ENCODE results near the gene ARID4B. TPM values are rescaled to one million over a fixed set of nuclear protein-coding genes. Genes with fewer than 3 reads are reported as not detected.

ARID4B gene
- total and polyA plus RNA-seq, 11 donors: 12.4 to 20.4 (median 15.3) TPM

- intact Hi-C loops (cut with DNase I): no loop called here
- Histone ChIP-seq H3K4me3 (no peak overlapping the region), H3K36me3 (peaks cover 0 to 44% (median 28%) of the 10 kb centered on the region in 9 donors), H3K27me3 (no peaks in the 10 kb centered on the region), H3K27ac (no peak overlapping the region), H3K4me1 (peaks cover 0 to 35% (median 0%) of the 10 kb centered on the region in 12 donors), H3K9me3 (no peaks in the 10 kb centered on the region)
- WGBS, 4 donors: 91 to 92% (median 92%) methylated on average over 9 of the region's 9 CpGs
- ATAC-seq (no peak), DNase-seq (no peak)
- no peak for TF ChIP-seq POLR2A (IDR thresholded peaks at IDR 0.05)
- TF ChIP-seq, protein P1, sequence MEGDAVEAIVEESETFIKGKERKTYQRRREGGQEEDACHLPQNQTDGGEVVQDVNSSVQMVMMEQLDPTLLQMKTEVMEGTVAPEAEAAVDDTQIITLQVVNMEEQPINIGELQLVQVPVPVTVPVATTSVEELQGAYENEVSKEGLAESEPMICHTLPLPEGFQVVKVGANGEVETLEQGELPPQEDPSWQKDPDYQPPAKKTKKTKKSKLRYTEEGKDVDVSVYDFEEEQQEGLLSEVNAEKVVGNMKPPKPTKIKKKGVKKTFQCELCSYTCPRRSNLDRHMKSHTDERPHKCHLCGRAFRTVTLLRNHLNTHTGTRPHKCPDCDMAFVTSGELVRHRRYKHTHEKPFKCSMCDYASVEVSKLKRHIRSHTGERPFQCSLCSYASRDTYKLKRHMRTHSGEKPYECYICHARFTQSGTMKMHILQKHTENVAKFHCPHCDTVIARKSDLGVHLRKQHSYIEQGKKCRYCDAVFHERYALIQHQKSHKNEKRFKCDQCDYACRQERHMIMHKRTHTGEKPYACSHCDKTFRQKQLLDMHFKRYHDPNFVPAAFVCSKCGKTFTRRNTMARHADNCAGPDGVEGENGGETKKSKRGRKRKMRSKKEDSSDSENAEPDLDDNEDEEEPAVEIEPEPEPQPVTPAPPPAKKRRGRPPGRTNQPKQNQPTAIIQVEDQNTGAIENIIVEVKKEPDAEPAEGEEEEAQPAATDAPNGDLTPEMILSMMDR (IDR thresholded peaks at IDR 0.05): no peak
Measured at GRCh38 chr1:235244974-235245592, 82.9 kb downstream of the ARID4B start.

DNA sequence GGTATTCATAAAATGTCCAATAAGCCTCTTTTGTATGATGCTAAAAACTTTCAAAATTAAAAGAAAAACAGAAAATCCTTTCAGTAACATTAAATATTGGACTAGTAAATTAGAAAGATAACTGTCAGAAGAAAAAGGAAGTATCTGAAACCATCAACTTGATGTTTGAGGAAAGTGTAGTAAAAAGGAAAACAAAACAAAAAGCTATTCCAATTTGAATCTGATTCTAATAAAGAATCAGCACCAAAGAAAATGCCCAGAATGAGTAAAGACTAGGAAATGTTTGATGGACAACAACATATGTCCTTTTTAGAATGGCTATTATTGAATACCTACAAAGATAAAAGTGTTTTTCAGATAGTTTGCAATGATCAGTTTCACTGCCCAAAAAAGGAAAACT, 87.0 kb downstream of the ARID4B start:
- ATAC-seq (no peak), DNase-seq (no peak)
- no peak for TF ChIP-seq POLR2A (IDR thresholded peaks at IDR 0.05)
- TF ChIP-seq, protein P1 (IDR thresholded peaks at IDR 0.05): no peak
- Histone ChIP-seq H3K4me3 (no peak overlapping the region), H3K9me3 (no peaks in the 10 kb centered on the region), H3K27ac (peak overlapping the region in 1 of 12 donors; percentile 47), H3K27me3 (no peaks in the 10 kb centered on the region), H3K4me1 (peaks cover 0 to 27% (median 0%) of the 10 kb centered on the region in 12 donors), H3K36me3 (peaks cover 0 to 64% (median 53%) of the 10 kb centered on the region in 9 donors)
- intact Hi-C loops (cut with DNase I): no loop called here

DNA sequence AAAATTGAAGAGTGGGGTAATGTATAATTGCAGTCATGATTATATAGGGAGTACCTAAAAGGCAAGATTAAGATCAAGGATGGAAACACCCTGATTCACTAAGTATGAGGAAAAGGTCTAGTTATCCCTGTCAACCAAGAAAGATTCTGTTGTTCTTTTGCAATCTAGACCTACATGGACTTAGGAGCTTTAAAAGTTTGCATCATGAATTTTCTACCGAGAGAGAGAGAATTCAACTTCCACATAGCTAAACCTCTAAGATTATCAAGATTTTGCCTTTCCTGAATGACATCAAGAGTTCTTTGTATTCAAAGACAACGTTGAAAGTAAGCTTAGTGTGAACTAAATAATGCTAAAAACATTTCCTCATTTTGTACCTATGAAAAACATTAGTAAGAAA, 88.1 kb downstream of the ARID4B start:
- WGBS, 4 donors: 44 to 50% (median 44%) methylated on average over 2 of the region's 2 CpGs
- Histone ChIP-seq H3K4me3 (no peak overlapping the region), H3K36me3 (peaks cover 0 to 64% (median 58%) of the 10 kb centered on the region in 9 donors), H3K9me3 (no peaks in the 10 kb centered on the region), H3K27ac (no peak overlapping the region), H3K4me1 (peaks cover 0 to 17% (median 0%) of the 10 kb centered on the region in 12 donors), H3K27me3 (no peaks in the 10 kb centered on the region)
- intact Hi-C loops (cut with DNase I): no loop called here
- ATAC-seq (no peak), DNase-seq (no peak)
- TF ChIP-seq, protein P1 (IDR thresholded peaks at IDR 0.05): no peak
- TF ChIP-seq POLR2A (IDR thresholded peaks at IDR 0.05): no peak

DNA sequence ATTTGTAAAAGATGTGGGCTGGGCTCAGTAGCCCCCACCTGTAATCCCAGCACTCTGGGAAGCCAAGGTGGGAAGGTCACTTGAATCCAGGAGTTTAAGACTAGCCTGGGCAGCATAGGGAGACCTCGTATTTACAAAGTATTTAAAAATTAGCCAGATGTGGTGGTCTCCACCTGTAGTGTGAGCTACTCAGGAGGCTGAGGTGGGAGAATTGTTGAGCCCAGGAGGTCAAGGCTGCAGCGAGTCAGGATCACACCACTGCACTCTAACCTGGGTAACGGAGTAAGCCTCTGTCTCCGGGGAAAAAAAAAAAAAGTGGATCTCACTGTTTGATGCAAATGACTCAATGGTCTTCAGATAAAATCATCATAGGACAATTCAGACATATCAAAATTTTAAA, 89.4 kb downstream of the ARID4B start:
- no peak for TF ChIP-seq POLR2A (IDR thresholded peaks at IDR 0.05)
- TF ChIP-seq, protein P1 (IDR thresholded peaks at IDR 0.05): no peak
- Histone ChIP-seq H3K4me3 (no peak overlapping the region), H3K36me3 (peaks cover 0 to 67% (median 60%) of the 10 kb centered on the region in 9 donors), H3K4me1 (peaks cover 0 to 17% (median 0%) of the 10 kb centered on the region in 12 donors), H3K27me3 (no peaks in the 10 kb centered on the region), H3K9me3 (no peaks in the 10 kb centered on the region), H3K27ac (no peak overlapping the region)
- WGBS, 4 donors: 92 to 98% (median 94%) methylated on average over 4 of the region's 4 CpGs
- ATAC-seq (no peak), DNase-seq (no peak)
- intact Hi-C loops (cut with DNase I): no loop called here

Data from heart left ventricle (tissue), 16 donors.